Activated naive CD8-positive, alpha-beta T cell (primary cell): ENCODE measurements around the gene JOSD2.

ENCODE experiments used
- H3K27ac Mint-ChIP-seq: one replicate; pipeline ENCODE4 v1.8.0; 2021; ENCODE audit warnings: mixed read lengths
- H3K27me3 Mint-ChIP-seq: one replicate; pipeline ENCODE4 v1.8.0; 2021; ENCODE audit warnings: mixed read lengths
- H3K36me3 Mint-ChIP-seq: one replicate; pipeline ENCODE4 v1.8.0; 2021; ENCODE audit warnings: mixed read lengths
- H3K4me1 Mint-ChIP-seq: one replicate; pipeline ENCODE4 v1.8.0; 2021; ENCODE audit warnings: low read depth, mixed read lengths
- H3K4me3 Mint-ChIP-seq: one replicate; pipeline ENCODE4 v1.8.0; 2021; ENCODE audit warnings: mild to moderate bottlenecking, mixed read lengths
- H3K9me3 Mint-ChIP-seq: one replicate; pipeline ENCODE4 v1.8.0; 2021; ENCODE audit warnings: low read depth, mixed read lengths

Gene JOSD2

GRCh38 chr19:50550594-50550966 is 39.6 kb upstream of the JOSD2 start:
- Mint-ChIP-seq H3K36me3 (no peaks in the 10 kb centered on the region), H3K9me3 (no peaks in the 10 kb centered on the region), H3K4me1 (peaks cover 10% of the 10 kb centered on the region), H3K27me3 (peaks cover 32% of the 10 kb centered on the region), H3K4me3 (no peak overlapping the region), H3K27ac (no peak overlapping the region)

- Mint-ChIP-seq H3K4me1 (peaks cover 8% of the 10 kb centered on the region), H3K27ac (no peak overlapping the region), H3K9me3 (no peaks in the 10 kb centered on the region), H3K36me3 (no peaks in the 10 kb centered on the region), H3K4me3 (no peak overlapping the region), H3K27me3 (peaks cover 28% of the 10 kb centered on the region)
Measured at GRCh38 chr19:50549927-50550593, 39.1 kb upstream of the JOSD2 start.

- no peaks in the 10 kb centered on the region for H3K9me3 Mint-ChIP-seq
- H3K4me1 Mint-ChIP-seq, result peaks cover 8% of the 10 kb centered on the region
- no peak overlapping the region for H3K4me3 Mint-ChIP-seq
- H3K36me3 Mint-ChIP-seq, result no peaks in the 10 kb centered on the region
- H3K27ac Mint-ChIP-seq, result no peak overlapping the region
- peaks cover 25% of the 10 kb centered on the region for H3K27me3 Mint-ChIP-seq
Measured at GRCh38 chr19:50549059-50549926, 38.3 kb upstream of the JOSD2 start.

GRCh38 chr19:50548191-50549058 is 37.4 kb upstream of the JOSD2 start:
- Mint-ChIP-seq H3K4me3 (no peak overlapping the region), H3K27ac (no peak overlapping the region), H3K36me3 (no peaks in the 10 kb centered on the region), H3K4me1 (peaks cover 8% of the 10 kb centered on the region), H3K9me3 (no peaks in the 10 kb centered on the region), H3K27me3 (peaks cover 20% of the 10 kb centered on the region)

- Mint-ChIP-seq H3K36me3 (no peaks in the 10 kb centered on the region), H3K4me3 (no peak overlapping the region), H3K4me1 (peaks cover 7% of the 10 kb centered on the region), H3K27ac (no peak overlapping the region), H3K9me3 (no peaks in the 10 kb centered on the region), H3K27me3 (peaks cover 12% of the 10 kb centered on the region)
Measured at GRCh38 chr19:50547385-50548190, 36.6 kb upstream of the JOSD2 start.

- Mint-ChIP-seq H3K27ac (no peak overlapping the region), H3K4me1 (peaks cover 2% of the 10 kb centered on the region), H3K9me3 (no peaks in the 10 kb centered on the region), H3K36me3 (no peaks in the 10 kb centered on the region), H3K4me3 (no peak overlapping the region), H3K27me3 (peaks cover 6% of the 10 kb centered on the region)
Measured at GRCh38 chr19:50546527-50547221, 35.7 kb upstream of the JOSD2 start.

- Mint-ChIP-seq H3K9me3 (no peaks in the 10 kb centered on the region), H3K27ac (no peak overlapping the region), H3K4me3 (no peak overlapping the region), H3K4me1 (no peaks in the 10 kb centered on the region), H3K36me3 (no peaks in the 10 kb centered on the region), H3K27me3 (no peaks in the 10 kb centered on the region)
Measured at GRCh38 chr19:50542943-50543342, 32.0 kb upstream of the JOSD2 start.

- Mint-ChIP-seq H3K4me1 (no peaks in the 10 kb centered on the region), H3K36me3 (peaks cover under 1% of the 10 kb centered on the region), H3K9me3 (peaks cover 8% of the 10 kb centered on the region), H3K27me3 (peaks cover 5% of the 10 kb centered on the region), H3K27ac (no peak overlapping the region), H3K4me3 (no peak overlapping the region)
Measured at GRCh38 chr19:50537769-50538230, 26.8 kb upstream of the JOSD2 start.

GRCh38 chr19:50537306-50537685 is 26.3 kb upstream of the JOSD2 start:
- no peak overlapping the region for H3K27ac Mint-ChIP-seq
- H3K4me1 Mint-ChIP-seq, result no peaks in the 10 kb centered on the region
- peaks cover 8% of the 10 kb centered on the region for H3K27me3 Mint-ChIP-seq
- peaks cover 5% of the 10 kb centered on the region for H3K36me3 Mint-ChIP-seq
- H3K9me3 Mint-ChIP-seq, result peaks cover 11% of the 10 kb centered on the region
- H3K4me3 Mint-ChIP-seq, result no peak overlapping the region

GRCh38 chr19:50536662-50537305 is 25.8 kb upstream of the JOSD2 start:
- Mint-ChIP-seq H3K4me3 (no peak overlapping the region), H3K27ac (no peak overlapping the region), H3K27me3 (peaks cover 10% of the 10 kb centered on the region), H3K9me3 (peaks cover 11% of the 10 kb centered on the region), H3K36me3 (peaks cover 5% of the 10 kb centered on the region), H3K4me1 (no peaks in the 10 kb centered on the region)

GRCh38 chr19:50535672-50536187 is 24.7 kb upstream of the JOSD2 start:
- Mint-ChIP-seq H3K27me3 (peaks cover 12% of the 10 kb centered on the region), H3K4me3 (no peak overlapping the region), H3K36me3 (peaks cover 5% of the 10 kb centered on the region), H3K27ac (no peak overlapping the region), H3K9me3 (peaks cover 11% of the 10 kb centered on the region), H3K4me1 (no peaks in the 10 kb centered on the region)

GRCh38 chr19:50534478-50534877 is 23.5 kb upstream of the JOSD2 start:
- Mint-ChIP-seq H3K36me3 (peaks cover 5% of the 10 kb centered on the region), H3K27me3 (peaks cover 12% of the 10 kb centered on the region), H3K4me1 (no peaks in the 10 kb centered on the region), H3K27ac (no peak overlapping the region), H3K9me3 (peaks cover 11% of the 10 kb centered on the region), H3K4me3 (no peak overlapping the region)

GRCh38 chr19:50532952-50533351 is 22.0 kb upstream of the JOSD2 start:
- Mint-ChIP-seq H3K27ac (no peak overlapping the region), H3K36me3 (peaks cover 5% of the 10 kb centered on the region), H3K4me1 (no peaks in the 10 kb centered on the region), H3K4me3 (no peak overlapping the region), H3K9me3 (peaks cover 11% of the 10 kb centered on the region), H3K27me3 (peaks cover 12% of the 10 kb centered on the region)
